GM19025 (cell line): Measurements from ENCODE around the gene BRINP3.

ENCODE experiments used
- ATAC-seq: cut with Tn5 transposase; IDR thresholded peaks from one replicate; pipeline ENCODE4 v1.9.1; 2021; ENCODE audit warnings: mild to moderate bottlenecking, low read depth, moderate library complexity; ENCODE audit not compliant: unreplicated experiment

BRINP3 gene

GRCh38 chr1:190328361-190328760 is 149.3 kb downstream of the BRINP3 start:
- no peak for ATAC-seq

- no peak for ATAC-seq
Measured at GRCh38 chr1:190327271-190327670, 150.4 kb downstream of the BRINP3 start.

DNA sequence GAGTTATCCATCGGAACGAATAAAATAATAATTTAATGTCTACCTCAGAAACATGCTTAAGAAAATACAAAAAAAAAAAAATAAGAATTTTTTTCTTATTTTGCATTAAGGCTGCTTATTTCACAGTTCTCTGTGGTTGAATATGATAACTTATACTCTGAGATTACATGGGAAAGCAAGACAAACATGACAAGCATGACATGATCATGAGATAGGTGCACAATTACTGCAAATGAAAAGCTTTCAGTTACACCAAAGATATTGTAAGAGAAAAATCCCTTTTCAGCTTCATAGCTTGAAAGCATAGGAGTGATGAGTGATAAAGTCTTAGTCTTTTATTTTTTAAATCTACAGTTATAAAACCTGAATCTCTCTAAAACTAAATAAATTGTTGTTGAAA is 154.1 kb downstream of the BRINP3 start:
- no peak for ATAC-seq

- ATAC-seq, result no peak
Measured at GRCh38 chr1:190322274-190322673, 155.4 kb downstream of the BRINP3 start.

GRCh38 chr1:190320952-190321351 is 156.7 kb downstream of the BRINP3 start:
- no peak for ATAC-seq

DNA sequence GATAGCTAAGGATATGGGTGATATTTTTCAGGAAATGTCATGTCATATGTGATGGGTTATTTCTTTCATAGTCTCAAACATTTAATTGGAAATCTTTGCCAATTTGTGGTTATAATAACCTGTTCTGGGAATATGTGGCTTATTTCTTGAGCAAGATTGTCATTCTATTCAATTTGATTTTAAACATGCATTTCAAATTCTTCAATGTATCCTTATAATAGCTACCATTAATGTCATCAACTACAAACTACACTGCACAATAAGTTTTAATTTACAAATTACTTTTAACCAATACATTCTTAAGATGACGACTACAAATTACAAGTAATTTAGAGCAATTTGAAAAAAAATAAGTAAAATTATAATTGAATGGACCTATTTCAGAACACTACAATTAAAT is 164.9 kb downstream of the BRINP3 start:
- ATAC-seq, result no peak

- no peak for ATAC-seq
Measured at GRCh38 chr1:190303501-190303900, 174.2 kb downstream of the BRINP3 start.

DNA sequence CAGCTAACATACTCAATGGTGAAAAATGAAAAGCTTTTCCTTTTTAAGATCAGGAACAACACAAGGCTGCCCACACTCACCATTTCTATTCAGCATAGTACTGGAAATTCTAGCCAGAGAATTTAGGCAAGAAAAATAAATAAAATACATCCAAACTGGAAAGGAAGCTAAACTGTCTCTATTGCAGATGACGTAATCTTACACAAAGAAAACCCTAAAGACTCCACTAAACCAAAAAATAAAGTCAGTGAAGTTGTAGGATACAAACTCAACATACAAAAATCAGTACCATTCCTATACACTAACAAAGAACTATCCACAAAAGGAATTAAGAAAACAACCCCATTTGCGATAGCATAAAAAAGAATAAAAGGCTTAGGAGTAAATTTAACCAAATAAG is 181.2 kb downstream of the BRINP3 start:
- ATAC-seq, result no peak

- ATAC-seq, result no peak
Measured at GRCh38 chr1:190289897-190290296, 187.8 kb downstream of the BRINP3 start.

- ATAC-seq, result no peak
Measured at GRCh38 chr1:190286111-190286510, 191.6 kb downstream of the BRINP3 start.

- no peak for ATAC-seq
Measured at GRCh38 chr1:190277107-190277506, 200.6 kb downstream of the BRINP3 start.

DNA sequence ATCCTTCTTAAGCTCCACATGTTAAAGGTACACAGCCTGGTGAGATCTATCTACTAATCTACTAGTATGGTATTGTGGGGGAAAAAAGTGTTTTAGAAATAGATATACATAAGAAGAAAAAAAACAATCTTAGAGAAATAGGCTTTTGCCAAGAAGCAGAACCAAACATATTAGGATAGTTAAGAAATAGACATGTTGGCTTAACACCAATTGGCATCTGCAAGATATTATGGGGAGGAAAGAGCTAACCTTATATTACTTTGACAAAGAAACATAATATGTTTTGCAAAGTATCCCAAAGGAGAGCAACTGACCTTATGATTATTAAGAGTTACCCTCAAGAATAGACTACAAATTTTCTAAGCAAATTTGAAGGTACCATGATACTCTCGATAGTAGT is 202.9 kb downstream of the BRINP3 start:
- ATAC-seq, result no peak

DNA sequence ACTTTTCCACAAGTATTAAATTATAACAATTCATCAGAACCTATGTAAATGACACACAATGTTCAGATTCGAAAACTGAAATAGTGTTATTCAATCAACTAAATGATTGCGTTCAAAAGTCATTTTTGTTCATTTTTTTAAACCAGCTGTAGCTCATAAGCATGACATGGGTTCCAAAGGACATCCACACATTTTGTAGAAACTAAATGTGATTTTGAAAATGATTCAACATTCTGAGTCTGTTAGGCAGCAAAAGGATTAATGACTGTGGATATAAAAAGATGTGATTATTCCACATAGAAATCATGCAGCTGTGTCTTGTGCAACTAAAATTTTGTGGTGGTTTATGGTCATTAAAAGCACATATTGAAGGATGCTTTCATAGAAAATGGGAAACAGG is 204.5 kb downstream of the BRINP3 start:
- no peak for ATAC-seq

GRCh38 chr1:190262538-190262937 is 215.1 kb downstream of the BRINP3 start:
- no peak for ATAC-seq

GRCh38 chr1:190259424-190259823 is 218.2 kb downstream of the BRINP3 start:
- ATAC-seq, result no peak

DNA sequence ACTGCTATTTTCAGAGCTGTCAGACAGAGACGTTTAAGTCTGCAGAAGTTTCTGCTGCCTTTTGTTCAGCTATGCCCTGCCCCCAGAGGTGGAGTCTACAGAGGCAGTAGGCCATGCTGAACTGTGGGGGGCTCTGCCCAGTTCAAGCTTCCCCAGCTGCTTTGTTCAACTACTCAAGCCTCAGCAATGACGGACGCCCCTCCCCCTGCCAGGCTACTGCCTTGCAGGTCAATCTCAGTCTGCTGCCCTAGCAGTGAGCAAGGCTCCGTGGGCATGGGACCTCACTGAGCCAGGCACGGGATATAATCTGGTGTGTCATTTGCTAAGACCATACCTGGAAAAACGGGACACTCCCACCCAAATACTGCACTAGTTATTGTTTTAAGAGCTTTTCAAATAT is 219.7 kb downstream of the BRINP3 start:
- ATAC-seq, result no peak

- ATAC-seq, result no peak
Measured at GRCh38 chr1:190252046-190252445, 225.6 kb downstream of the BRINP3 start.

GRCh38 chr1:190250368-190250767 is 227.3 kb downstream of the BRINP3 start:
- no peak for ATAC-seq

- no peak for ATAC-seq
Measured at GRCh38 chr1:190244406-190244805, 233.3 kb downstream of the BRINP3 start.

- ATAC-seq, result no peak
Measured at GRCh38 chr1:190243056-190243455, 234.6 kb downstream of the BRINP3 start.

DNA sequence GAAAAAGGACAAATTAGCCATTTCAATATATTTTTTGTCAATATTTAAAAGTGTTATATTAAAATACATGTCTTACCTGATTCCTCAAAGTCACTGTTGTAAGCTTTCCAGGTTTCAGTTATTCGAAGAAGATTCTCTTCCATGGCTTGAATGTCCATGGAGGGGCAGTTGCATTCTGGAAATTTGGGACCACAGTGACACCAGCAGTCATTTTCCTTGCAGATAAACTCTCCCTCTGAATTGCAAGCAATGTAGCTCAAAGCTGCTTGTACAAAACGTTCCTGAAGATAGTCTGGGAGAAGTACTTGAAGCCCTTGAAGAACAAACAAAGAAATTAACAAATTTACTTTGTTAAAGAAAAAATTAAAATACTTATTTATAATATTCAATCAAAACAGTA is 251.7 kb downstream of the BRINP3 start:
- ATAC-seq, result no peak

- ATAC-seq, result no peak
Measured at GRCh38 chr1:190212450-190212849, 265.2 kb downstream of the BRINP3 start.

DNA sequence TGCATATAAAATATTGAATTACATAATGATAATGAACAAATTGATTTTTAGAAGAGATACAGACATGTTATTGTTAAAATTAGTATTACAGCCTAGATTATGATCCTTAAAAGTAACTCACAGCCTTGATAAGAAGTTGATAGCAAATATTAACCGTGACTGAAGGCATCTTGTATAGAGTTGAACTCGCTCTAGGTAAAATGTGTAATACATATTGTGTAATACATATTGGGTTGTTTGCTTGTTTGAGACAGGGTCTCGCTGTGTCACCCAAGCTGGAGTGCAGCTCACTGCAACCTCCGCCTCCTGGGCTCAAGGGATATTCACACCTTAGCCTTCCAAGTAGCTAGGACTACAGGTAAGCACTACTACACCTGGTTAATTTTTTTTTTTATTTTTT is 269.9 kb downstream of the BRINP3 start:
- no peak for ATAC-seq
